Astrocyte of the hippocampus (primary cell): ENCODE measurements around the gene PBLD.
A peak's percentile ranks its signal among the peaks of the same experiment; 100 is the strongest.

Experiments used
- DNase-seq: peaks from one replicate; pipeline ENCODE4 v3.0.0; 2011; ENCODE audit warnings: low read depth, low spot score

The PBLD gene

GRCh38 chr10:68332259-68333057 is at the start of gene PBLD:
TSS of gene PBLD (minus strand) at chr10:68332928. CDS start at chr10:68306844, 26,084 bp downstream.
- DNase-seq, result peak; percentile 91

GRCh38 chr10:68371604-68372003 is 38.9 kb upstream of the PBLD start:
- DNase-seq, result no peak

GRCh38 chr10:68367121-68367520 is 34.4 kb upstream of the PBLD start:
- no peak for DNase-seq

GRCh38 chr10:68366600-68366999 is 33.9 kb upstream of the PBLD start:
- DNase-seq, result no peak

GRCh38 chr10:68365611-68366010 is 32.9 kb upstream of the PBLD start:
- DNase-seq, result no peak

- peak; percentile 9 for DNase-seq
Observed at GRCh38 chr10:68364101-68364886, 31.6 kb upstream of the PBLD start.

- DNase-seq, result no peak
Observed at GRCh38 chr10:68362590-68362989, 29.9 kb upstream of the PBLD start.

GRCh38 chr10:68359189-68359588 is 26.5 kb upstream of the PBLD start:
- DNase-seq, result no peak

GRCh38 chr10:68353537-68353936 is 20.8 kb upstream of the PBLD start:
- DNase-seq, result no peak

GRCh38 chr10:68348265-68348741 is 15.6 kb upstream of the PBLD start:
- peak; percentile 65 for DNase-seq

GRCh38 chr10:68346774-68347173 is 14.0 kb upstream of the PBLD start:
- no peak for DNase-seq

GRCh38 chr10:68345621-68346020 is 12.9 kb upstream of the PBLD start:
- no peak for DNase-seq

GRCh38 chr10:68342909-68343516 is 10.3 kb upstream of the PBLD start:
- DNase-seq, result no peak

- DNase-seq, result no peak
Observed at GRCh38 chr10:68340358-68341080, 7.8 kb upstream of the PBLD start.

- no peak for DNase-seq
Observed at GRCh38 chr10:68336754-68337351, 4.1 kb upstream of the PBLD start.

GRCh38 chr10:68334672-68335467 is 2.1 kb upstream of the PBLD start:
- no peak for DNase-seq

GRCh38 chr10:68333440-68334431 is 1.0 kb upstream of the PBLD start:
- peak; percentile 26 for DNase-seq

- no peak for DNase-seq
Observed at GRCh38 chr10:68333058-68333395, 299 bp upstream of the PBLD start.
